Retina (tissue), 1 donor: ENCODE measurements around the gene ST7.
A peak's percentile ranks its signal among the peaks of the same experiment; 100 is the strongest.

Experiments used
- DNase-seq: peaks from one replicate; pipeline ENCODE4 v3.0.0-alpha.2; 2016

The ST7 gene

DNA sequence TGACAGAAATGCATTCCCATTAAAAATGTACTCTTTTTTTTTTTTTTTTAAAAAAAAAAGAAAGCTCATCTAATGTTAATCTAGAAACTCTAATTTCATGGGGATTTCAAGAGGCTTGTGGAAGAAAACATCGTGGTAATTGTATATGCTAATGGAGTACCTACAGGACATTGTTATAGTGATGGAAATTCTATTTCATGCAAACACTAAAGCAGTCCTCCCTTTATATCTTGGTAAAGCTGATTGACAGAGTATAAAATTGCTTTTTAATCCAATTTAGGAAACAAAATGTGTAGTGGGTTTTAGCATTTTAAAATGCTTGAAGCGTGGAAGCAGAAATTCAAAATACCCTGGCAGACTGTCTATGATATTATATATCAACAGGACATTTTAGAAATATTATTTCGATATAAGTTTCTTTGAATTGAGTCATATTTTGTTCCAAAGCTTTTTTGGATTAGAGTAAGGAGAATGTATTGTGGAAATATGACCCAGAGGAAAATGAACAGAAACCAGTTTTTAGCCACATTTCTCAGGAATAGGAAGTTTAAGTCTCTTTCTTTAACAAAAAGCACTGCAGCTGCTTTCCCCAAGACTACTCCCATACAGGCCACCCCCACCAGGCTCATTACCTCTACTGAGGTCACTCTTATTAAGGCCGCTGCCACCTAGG, 247.6 kb downstream of the ST7 start:
- no peak for DNase-seq

- DNase-seq = no peak
Measured at GRCh38 chr7:117202511-117202910, 249.2 kb downstream of the ST7 start.

DNA sequence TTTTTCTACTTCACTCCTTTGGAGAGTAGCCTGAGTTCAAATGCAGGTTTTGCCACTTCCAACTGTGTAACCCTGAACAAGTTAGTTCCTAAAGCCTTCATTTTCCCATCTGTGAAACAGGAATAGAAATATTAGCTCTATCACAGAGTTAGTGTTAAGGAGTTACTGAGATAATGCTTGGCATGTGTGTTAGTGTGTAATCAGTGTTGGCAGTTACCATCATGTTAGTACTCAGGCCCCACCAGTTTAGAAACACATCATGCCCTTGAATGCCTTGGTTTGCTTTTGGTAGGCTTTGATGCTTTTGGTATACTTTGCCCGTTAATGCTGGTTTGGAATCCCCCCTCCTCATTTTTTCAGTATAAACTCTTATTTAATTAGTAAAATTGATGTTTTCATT, 249.9 kb downstream of the ST7 start:
- DNase-seq = no peak

DNA sequence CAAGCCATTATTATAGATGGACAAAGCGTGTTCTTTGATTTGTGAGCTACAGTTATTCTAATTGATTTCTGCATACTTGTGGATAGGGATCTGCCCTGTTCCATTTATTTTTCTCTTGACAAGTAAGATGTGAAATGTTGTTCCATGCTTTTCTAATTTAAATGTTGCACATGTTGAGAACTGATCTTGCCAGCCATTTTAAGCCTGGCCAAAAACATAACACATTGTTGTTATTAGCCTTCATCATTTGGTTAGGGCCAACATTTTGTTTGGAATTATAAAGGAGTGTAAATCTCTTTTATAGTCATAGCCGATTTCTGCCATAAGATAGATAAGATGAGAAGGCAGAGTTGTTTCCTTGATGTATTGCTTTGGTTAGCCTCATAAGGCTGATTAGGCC, 252.6 kb downstream of the ST7 start:
- DNase-seq = no peak

DNA sequence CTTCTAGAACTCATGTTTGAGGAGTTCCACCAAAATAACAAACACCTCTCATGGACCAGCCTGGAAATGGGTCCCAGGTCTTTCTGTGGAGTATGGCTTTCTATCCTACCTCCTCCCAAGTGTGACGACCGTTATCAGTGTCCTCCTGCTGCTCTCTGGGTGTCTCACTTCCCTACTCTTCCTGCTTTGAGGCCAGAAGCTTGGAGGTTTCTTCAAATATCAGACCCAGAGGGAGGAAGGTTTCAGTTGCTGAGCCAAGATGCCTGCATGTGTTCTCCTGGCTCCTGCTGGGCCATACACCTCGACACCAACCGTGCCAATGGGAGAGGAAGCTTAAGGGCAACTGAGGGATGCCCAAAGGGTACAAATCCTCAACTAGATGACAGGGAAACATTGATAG, 255.0 kb downstream of the ST7 start:
- no peak for DNase-seq

DNA sequence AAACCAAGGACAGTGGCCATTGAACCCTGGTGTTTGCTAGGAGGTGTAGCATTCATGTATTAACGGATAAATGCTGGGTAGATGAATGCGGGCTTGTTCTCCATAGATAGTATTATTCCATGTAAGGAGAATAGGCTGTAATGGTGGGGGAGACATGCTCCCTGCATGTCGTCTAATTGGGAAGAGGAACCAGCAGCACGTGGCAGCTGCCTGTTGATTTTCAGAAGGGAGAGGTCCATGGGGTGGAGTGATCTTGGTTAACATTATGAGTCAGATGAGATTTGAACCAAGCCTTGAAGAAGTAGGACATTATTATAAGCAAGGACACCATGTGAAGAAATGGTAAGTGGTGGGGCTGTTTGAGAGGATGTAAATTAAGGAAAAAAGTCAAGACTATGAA, 257.1 kb downstream of the ST7 start:
- no peak for DNase-seq

DNA sequence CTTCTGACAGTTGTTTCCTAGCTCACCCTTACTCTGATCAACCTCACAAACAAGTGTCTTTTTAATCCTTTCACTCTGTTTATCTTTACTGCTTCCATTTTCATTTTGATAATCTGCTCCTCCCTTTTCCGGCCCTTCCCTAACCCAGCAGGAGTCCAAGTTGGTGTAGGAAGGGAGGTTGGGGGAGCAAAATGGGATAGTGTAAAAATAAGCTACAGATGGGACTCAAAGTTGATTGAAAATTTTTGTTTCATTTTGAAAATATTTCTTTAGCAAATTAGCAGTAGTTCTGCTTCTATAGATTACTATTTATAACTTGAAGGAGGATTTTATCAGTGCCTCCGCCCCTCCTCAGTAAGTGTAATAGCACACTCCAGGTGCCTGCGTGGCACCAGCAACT, 257.6 kb downstream of the ST7 start:
- DNase-seq = no peak

- no peak for DNase-seq
Measured at GRCh38 chr7:117211614-117212013, 258.3 kb downstream of the ST7 start.

GRCh38 chr7:117212969-117213877, 259.9 kb downstream of the ST7 start:
- peak; percentile 58 for DNase-seq

DNA sequence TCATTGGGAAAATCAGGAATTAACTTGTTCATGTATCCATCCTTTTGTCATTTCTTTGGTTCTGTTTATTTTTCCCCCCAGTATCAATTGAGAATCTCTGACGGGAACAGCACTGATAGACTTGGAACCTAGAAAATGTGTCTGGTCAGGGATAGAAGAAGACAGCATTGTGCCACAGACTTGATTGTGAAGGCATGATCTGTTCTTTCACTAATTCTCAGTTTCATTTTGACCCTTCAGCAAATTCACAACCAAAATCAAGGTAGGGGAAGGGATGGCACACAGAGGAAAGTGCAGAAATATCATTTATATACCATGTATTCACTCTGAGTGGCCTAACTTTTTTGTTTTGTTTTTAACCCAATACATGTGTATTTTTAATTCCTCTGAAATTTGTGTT, 262.7 kb downstream of the ST7 start:
- no peak for DNase-seq

DNA sequence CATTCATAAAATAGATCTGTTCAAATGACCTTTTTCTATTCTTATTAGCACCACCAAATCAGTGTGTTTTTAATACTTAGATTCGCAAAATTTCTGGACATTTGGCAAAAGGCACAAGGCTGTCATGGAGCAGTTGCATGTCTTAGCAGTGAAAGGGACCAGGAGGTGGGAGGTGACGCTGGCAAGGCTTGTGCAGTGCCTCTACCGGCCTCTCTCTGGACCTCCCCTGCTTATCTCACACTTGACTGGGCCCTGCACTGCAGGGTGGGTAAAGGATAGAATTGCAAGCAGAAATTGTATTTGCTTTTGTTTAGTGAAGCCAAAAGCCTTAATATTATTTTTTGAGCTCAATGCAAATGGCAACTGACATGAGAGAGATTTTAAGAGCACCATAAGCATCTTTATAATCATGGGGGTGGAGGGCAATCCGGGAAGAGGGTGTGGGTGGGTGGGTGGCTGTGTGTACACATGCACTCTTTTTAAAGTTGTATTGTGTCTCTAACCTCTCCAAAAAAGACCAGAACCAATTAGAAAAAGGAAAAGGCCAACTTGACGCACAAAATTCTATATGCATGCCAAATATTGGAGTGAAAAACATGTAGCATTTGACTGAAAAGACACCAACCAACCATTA, 263.3 kb downstream of the ST7 start:
- DNase-seq = no peak

DNA sequence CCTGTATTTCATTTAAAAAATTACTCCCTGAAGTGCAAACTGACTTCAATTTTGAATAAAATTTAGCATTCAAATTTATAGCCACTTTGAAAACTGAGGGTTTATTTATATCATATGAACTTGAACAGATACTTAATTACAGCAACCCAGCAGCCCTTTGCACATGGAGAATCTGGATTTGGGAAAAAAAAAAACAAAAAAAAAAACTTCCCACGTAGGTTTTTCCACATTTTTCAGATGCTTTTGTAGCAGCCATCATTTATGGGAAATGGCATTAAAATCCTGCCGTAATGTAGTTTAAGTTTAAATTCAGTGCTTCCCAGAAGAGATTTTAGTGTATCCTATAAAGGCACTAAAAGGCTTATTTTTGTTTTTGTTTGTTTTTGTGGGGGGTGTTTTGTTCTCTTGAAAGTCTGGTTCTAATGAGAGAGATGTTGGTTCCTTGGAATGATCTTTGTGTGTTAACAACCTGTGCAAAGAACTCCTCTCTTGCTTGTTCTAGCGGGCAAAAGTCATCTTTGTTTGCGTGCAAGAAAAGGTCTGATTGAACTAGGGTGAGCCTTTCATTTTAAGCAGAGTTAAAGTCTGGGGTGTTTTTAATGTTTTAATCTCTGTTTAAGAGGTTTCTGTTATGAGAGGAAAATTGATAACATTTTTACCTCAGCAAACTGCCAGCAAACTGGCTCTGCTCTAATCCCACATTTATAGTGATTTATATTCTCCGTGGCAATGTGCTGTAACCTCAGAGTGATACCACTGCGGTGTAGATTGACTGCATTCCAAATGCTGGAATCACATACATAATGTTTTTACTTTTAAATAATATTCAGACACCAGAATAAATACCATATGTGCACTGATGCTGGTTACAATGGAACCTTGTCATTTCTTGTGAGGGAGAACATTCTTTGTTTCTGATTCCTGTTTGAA, 264.1 kb downstream of the ST7 start:
- DNase-seq = no peak

GRCh38 chr7:117218700-117219099, 265.4 kb downstream of the ST7 start:
- no peak for DNase-seq

DNA sequence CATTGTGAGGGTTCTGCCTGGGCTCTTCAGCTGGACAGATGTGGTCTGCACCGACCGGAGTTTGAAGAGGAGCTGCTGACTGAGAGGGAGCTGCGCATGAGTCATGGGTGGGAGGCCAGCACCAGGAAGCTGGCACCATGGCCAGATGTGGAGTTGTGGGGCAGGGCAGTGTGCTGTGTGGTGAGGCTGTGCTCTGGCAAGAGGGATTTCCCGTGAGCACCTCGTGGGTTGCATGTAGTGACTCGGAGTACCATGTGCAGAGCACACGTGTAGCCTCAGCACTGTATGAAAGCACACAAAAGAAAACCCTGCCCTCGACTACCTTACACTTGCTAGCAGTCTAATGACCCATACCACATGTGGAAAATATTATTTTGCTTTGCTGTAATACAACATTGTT, 266.2 kb downstream of the ST7 start:
- no peak for DNase-seq

DNA sequence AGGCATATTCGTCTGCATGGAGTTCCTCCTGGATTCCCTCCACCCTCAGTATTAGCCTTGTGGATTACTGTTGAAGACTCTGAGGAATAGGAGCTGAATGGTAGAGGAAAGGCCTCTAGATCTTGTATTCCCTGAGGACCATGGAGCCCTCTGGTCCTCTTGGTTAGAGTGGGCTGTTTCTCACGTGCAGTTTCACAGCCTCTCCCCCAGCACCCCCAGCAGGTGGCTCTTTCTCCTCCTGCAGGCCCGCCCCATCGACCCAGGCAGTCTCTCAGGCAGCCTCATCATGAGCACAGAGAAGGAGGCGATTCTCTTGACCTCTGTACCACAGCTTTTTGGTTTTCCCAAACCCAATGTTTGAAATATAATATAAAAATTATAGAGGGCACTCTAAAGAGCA, 267.5 kb downstream of the ST7 start:
- DNase-seq = no peak

- no peak for DNase-seq
Measured at GRCh38 chr7:117225536-117225935, 272.2 kb downstream of the ST7 start.

DNA sequence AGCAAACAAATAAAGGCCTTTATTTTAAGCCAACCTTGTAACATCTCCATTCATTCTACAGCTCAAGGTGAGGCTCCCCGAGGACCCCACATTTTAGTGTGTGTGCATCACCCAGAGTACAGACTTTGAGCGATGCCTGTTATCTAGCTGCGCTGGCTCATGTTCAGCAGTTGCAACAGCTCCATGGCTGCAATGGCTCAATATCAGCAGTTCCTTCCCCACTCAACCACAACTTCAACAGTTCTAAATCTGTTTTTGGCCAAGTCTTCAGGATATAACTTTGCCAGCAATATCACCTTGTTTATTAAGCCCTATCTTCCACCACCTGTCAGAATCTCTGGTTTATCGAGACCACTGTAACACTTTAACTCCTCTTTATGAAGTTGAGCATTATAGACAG, 273.8 kb downstream of the ST7 start:
- DNase-seq = no peak

DNA sequence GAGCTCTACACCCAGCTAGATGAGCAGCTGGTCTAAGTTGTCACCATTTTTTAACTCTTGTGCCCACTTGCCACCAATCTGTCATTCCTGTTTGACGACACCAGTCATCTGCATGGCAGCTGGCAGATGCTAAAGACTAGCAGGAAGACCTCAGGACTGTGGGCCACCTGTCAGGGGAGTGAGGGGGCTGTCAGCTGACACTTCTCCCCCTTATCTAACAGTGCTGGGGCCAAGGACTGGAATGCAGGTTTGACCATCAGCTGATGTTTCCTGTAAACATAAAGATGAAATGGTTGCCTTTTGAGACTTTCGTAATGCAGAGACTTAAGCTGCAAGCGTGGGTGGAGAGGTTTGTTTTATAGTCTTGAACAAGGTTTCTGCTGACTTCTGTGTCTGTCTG, 276.0 kb downstream of the ST7 start:
- DNase-seq = no peak

DNA sequence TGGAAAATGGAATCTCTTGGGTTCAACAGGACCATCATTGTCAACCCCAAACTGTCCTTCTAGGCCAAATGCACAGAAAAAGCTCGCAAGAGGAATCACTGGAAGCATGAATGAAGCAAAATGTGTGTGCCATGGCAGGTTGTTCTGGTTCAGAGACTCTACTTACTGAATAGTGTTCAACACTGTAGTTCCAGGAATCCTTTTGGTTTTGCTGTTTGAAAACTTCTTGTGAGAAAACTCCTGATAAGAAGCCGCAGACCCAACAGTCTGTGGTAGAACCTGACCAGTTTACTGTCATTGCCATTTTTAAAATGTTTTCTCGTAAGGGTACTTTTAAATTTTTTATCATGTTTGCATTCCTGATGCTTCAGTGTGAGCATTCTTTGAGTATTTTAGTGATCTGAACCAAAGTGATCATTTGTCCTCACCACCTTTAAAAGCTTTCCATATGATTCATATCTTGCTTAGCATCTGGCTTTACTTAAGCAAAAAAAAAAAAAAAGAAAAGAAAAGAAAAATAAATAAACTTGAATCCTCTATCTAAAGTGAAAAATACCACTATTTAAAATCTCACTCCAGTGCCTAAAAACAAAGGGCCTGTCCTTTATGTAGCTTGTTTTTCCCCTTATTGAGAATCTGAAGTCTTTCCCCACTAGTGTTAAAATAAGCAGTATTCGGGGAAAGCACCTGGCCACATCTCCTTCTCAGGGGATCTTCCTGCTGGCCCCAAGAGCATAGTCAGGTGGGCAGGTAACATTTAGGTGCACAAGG, 277.2 kb downstream of the ST7 start:
- no peak for DNase-seq

- no peak for DNase-seq
Measured at GRCh38 chr7:117231047-117231359, 277.7 kb downstream of the ST7 start.

GRCh38 chr7:117237646-117238045, 284.3 kb downstream of the ST7 start:
- DNase-seq = no peak

GRCh38 chr7:117238472-117238871, 285.2 kb downstream of the ST7 start:
- no peak for DNase-seq
